AG09319 (cell line): ENCODE results near the gene RNU1-4.
"Not testable (repeated sequence)": the region's sequence is repeated elsewhere in the genome, so short reads cannot be mapped to it uniquely, and the experiment has no call there.

Experiments
- DNase-seq: peaks from one replicate; pipeline ENCODE4 v3.0.0-alpha.2; 2010; ENCODE audit warnings: low read depth; ENCODE audit errors: extremely low read depth

The RNU1-4 gene

GRCh38 chr1:16740047-16740964 is at the start of gene RNU1-4:
TSS of gene RNU1-4 (plus strand) at chr1:16740516.
- DNase-seq = not testable (repeated sequence)

GRCh38 chr1:16690971-16691682 is 49.2 kb upstream of the RNU1-4 start:
- not testable (repeated sequence) for DNase-seq

GRCh38 chr1:16692283-16692682 is 48.0 kb upstream of the RNU1-4 start:
- DNase-seq = not testable (repeated sequence)

GRCh38 chr1:16692717-16693448 is 47.4 kb upstream of the RNU1-4 start:
- DNase-seq = not testable (repeated sequence)

- not testable (repeated sequence) for DNase-seq
Measured at GRCh38 chr1:16693449-16694307, 46.6 kb upstream of the RNU1-4 start.

- DNase-seq = not testable (repeated sequence)
Measured at GRCh38 chr1:16694308-16694702, 46.0 kb upstream of the RNU1-4 start.

GRCh38 chr1:16696507-16697150 is 43.7 kb upstream of the RNU1-4 start:
- DNase-seq = not testable (repeated sequence)

GRCh38 chr1:16697152-16697551 is 43.2 kb upstream of the RNU1-4 start:
- DNase-seq = not testable (repeated sequence)

GRCh38 chr1:16699440-16699839 is 40.9 kb upstream of the RNU1-4 start:
- DNase-seq = not testable (repeated sequence)

- not testable (repeated sequence) for DNase-seq
Measured at GRCh38 chr1:16700138-16700895, 40.0 kb upstream of the RNU1-4 start.

- not testable (repeated sequence) for DNase-seq
Measured at GRCh38 chr1:16701189-16701588, 39.1 kb upstream of the RNU1-4 start.

- not testable (repeated sequence) for DNase-seq
Measured at GRCh38 chr1:16702280-16702679, 38.0 kb upstream of the RNU1-4 start.

- not testable (repeated sequence) for DNase-seq
Measured at GRCh38 chr1:16703141-16703540, 37.2 kb upstream of the RNU1-4 start.

- not testable (repeated sequence) for DNase-seq
Measured at GRCh38 chr1:16703602-16704001, 36.7 kb upstream of the RNU1-4 start.

- not testable (repeated sequence) for DNase-seq
Measured at GRCh38 chr1:16704076-16704475, 36.2 kb upstream of the RNU1-4 start.

GRCh38 chr1:16704502-16705100 is 35.7 kb upstream of the RNU1-4 start:
- DNase-seq = not testable (repeated sequence)

- DNase-seq = not testable (repeated sequence)
Measured at GRCh38 chr1:16706302-16706701, 34.0 kb upstream of the RNU1-4 start.
